ENCODE results near the gene SRSF4. TPM values are rescaled to one million over a fixed set of nuclear protein-coding genes. Genes with fewer than 3 reads are reported as not detected.

The SRSF4 gene
- total and polyA plus RNA-seq, 2 donors = 46.8 to 85.8 TPM

DNA sequence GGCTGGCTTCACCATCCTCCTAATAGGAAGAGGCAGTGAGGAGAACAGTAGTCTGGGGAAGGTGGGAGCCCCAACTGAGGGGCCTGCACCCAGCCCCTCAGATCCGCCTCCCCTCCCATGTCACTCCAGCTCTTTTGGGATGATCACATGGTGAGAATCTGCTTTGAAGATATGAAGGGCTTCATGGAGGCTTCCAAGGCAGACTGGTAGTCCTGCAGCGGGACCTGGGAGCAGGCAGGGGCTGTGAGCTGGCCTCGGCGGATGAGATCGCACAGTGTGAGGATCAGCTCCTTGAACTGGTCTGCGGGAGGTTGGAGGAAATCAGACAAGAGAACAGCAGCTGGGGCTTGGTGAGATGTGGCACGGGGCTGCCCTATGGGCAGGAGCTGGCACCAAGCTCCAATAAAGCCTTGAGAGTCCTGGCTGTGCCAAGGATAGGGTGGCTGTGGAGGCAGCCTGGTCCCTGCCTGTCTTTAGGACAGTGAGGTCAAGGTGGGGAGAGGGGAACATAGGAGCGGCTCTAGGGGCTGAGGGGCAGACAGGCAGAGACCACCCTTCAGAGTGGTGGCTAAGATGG, 12.3 kb upstream of the SRSF4 start:
- no peak overlapping the region for H3K27ac ChIP-seq (ENCODE audit: low read depth in 1 of 2, low read length in 1 of 2)
- H3K4me1 ChIP-seq (ENCODE audit: control insufficient read depth in 2 of 2, insufficient read depth in 2 of 2, low read length in 2 of 2) = no peaks in the 10 kb centered on the region
- over 99% methylated on average over 8 of the region's 8 CpGs for WGBS
- no peak overlapping the region for H3K4me3 ChIP-seq (ENCODE audit: low read length in 2 of 2)
- no peaks in the 10 kb centered on the region for H3K27me3 ChIP-seq (ENCODE audit: control insufficient read depth in 2 of 2, insufficient read depth in 1 of 2, low read length in 1 of 2)
- H3K36me3 ChIP-seq (ENCODE audit: control insufficient read depth in 2 of 2, insufficient read depth in 2 of 2, low read length in 1 of 2) = peaks cover 12 to 15% of the 10 kb centered on the region in 2 donors
- H3K9me3 ChIP-seq (ENCODE audit: control insufficient read depth in 2 of 2, insufficient read depth in 1 of 2, low read length in 1 of 2) = no peaks in the 10 kb centered on the region
- no peak for DNase-seq (ENCODE audit: low read depth in 6 of 9, low spot score in 9 of 9)

DNA sequence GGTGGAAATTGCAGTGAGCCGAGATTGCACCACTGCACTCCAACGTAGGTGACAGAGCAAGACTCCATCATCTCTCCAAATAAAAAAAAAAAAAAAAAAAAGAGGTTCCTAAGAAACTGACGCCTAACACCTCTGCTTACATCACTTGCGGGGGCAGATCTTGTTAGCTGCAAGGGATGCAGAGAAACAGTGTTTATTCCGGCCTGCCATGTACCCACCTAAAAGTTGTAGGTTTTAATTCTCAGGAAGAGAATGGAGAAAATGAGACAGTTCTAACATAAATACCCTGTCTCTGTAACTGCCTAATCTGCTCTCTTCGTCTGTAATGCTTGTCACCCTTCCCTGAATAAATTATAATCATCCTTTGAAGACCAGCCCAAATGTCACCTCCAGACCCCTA, 9.0 kb upstream of the SRSF4 start:
- H3K4me1 ChIP-seq (ENCODE audit: control insufficient read depth in 2 of 2, insufficient read depth in 2 of 2, low read length in 2 of 2) = no peaks in the 10 kb centered on the region
- no peak overlapping the region for H3K4me3 ChIP-seq (ENCODE audit: low read length in 2 of 2)
- no peaks in the 10 kb centered on the region for H3K9me3 ChIP-seq (ENCODE audit: control insufficient read depth in 2 of 2, insufficient read depth in 1 of 2, low read length in 1 of 2)
- WGBS = 99% methylated on average over 6 of the region's 6 CpGs
- no peak for DNase-seq (ENCODE audit: low read depth in 6 of 9, low spot score in 9 of 9)
- H3K27ac ChIP-seq (ENCODE audit: low read depth in 1 of 2, low read length in 1 of 2) = no peak overlapping the region
- peaks cover 7 to 15% of the 10 kb centered on the region in 2 donors for H3K36me3 ChIP-seq (ENCODE audit: control insufficient read depth in 2 of 2, insufficient read depth in 2 of 2, low read length in 1 of 2)
- no peaks in the 10 kb centered on the region for H3K27me3 ChIP-seq (ENCODE audit: control insufficient read depth in 2 of 2, insufficient read depth in 1 of 2, low read length in 1 of 2)

DNA sequence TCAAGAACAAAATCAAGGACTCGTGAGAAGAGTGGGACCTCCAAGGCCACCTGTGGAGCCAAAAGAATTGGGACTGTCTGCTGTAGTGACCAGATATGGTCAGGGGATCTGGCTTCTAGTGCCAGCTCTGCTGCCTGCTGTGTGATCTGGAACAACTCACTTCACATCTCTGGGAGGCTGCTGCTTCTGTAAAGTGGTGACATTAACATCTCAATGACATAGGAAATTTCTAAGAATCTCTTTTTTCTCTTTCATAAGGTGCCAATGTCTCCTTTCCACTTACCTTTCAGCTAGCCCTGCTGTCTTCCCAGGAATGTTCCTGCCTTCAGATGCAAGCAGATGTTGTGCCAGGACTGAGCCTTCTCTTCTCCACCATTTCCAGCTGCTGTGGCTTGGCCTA, 5.0 kb upstream of the SRSF4 start:
- Histone ChIP-seq H3K9me3 (ENCODE audit: control insufficient read depth in 2 of 2, insufficient read depth in 1 of 2, low read length in 1 of 2) (no peaks in the 10 kb centered on the region), H3K4me3 (ENCODE audit: low read length in 2 of 2) (no peak overlapping the region), H3K27ac (ENCODE audit: low read depth in 1 of 2, low read length in 1 of 2) (no peak overlapping the region), H3K36me3 (ENCODE audit: control insufficient read depth in 2 of 2, insufficient read depth in 2 of 2, low read length in 1 of 2) (no peaks in the 10 kb centered on the region), H3K27me3 (ENCODE audit: control insufficient read depth in 2 of 2, insufficient read depth in 1 of 2, low read length in 1 of 2) (no peaks in the 10 kb centered on the region), H3K4me1 (ENCODE audit: control insufficient read depth in 2 of 2, insufficient read depth in 2 of 2, low read length in 2 of 2) (peaks cover 0 to 3% of the 10 kb centered on the region in 2 donors)
- no peak for DNase-seq (ENCODE audit: low read depth in 6 of 9, low spot score in 9 of 9)
- WGBS = 98% methylated on average over 1 of the region's 1 CpG

DNA sequence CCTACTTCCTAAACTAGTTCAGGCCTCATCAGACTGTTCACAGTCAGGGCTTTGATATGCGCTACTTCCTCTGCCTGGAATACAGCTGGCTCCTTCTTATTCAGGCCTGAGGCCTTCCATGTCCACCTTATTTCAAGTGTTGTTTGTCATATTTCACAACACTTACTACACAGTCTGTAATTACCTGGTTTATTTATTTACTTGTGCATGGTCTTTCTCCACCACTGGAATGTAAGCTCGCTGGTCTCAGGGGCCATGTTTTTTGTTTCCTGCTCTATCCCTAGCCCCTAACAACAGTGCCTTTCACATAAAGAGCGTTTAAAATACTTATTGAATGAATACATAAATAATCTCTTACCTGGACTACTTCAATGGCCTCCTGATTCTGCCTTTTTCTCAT, 4.6 kb upstream of the SRSF4 start:
- H3K27me3 ChIP-seq (ENCODE audit: control insufficient read depth in 2 of 2, insufficient read depth in 1 of 2, low read length in 1 of 2) = no peaks in the 10 kb centered on the region
- no peaks in the 10 kb centered on the region for H3K9me3 ChIP-seq (ENCODE audit: control insufficient read depth in 2 of 2, insufficient read depth in 1 of 2, low read length in 1 of 2)
- H3K4me1 ChIP-seq (ENCODE audit: control insufficient read depth in 2 of 2, insufficient read depth in 2 of 2, low read length in 2 of 2) = peaks cover 0 to 3% of the 10 kb centered on the region in 2 donors
- no peak overlapping the region for H3K27ac ChIP-seq (ENCODE audit: low read depth in 1 of 2, low read length in 1 of 2)
- WGBS = 96% methylated on average over 3 of the region's 3 CpGs
- DNase-seq (ENCODE audit: low read depth in 6 of 9, low spot score in 9 of 9) = no peak
- H3K36me3 ChIP-seq (ENCODE audit: control insufficient read depth in 2 of 2, insufficient read depth in 2 of 2, low read length in 1 of 2) = no peaks in the 10 kb centered on the region
- no peak overlapping the region for H3K4me3 ChIP-seq (ENCODE audit: low read length in 2 of 2)

DNA sequence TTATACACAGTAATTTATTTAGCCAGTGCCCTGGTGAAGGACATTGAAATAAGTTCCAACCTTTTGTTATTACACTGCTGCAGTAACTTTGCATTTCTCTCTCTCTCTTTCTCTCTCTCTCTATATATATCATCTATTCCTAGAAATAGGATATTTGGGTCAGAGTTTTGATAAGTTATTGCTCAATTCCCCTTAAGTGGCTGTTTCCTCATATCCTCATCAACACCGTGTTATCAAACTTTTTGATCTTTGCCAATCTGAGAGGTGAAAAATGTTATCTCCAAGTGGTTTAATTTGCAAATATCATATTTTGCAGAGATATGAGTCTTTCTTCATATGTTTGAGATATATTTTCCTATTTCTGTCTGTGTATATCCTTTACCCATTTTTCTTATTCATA, 1.6 kb upstream of the SRSF4 start:
- 75% methylated on average over 1 of the region's 1 CpG for WGBS
- Histone ChIP-seq H3K36me3 (ENCODE audit: control insufficient read depth in 2 of 2, insufficient read depth in 2 of 2, low read length in 1 of 2) (peaks cover 0 to 6% of the 10 kb centered on the region in 2 donors), H3K4me1 (ENCODE audit: control insufficient read depth in 2 of 2, insufficient read depth in 2 of 2, low read length in 2 of 2) (peaks cover 11 to 14% of the 10 kb centered on the region in 2 donors), H3K9me3 (ENCODE audit: control insufficient read depth in 2 of 2, insufficient read depth in 1 of 2, low read length in 1 of 2) (no peaks in the 10 kb centered on the region), H3K27ac (ENCODE audit: low read depth in 1 of 2, low read length in 1 of 2) (no peak overlapping the region), H3K4me3 (ENCODE audit: low read length in 2 of 2) (no peak overlapping the region), H3K27me3 (ENCODE audit: control insufficient read depth in 2 of 2, insufficient read depth in 1 of 2, low read length in 1 of 2) (no peaks in the 10 kb centered on the region)
- DNase-seq (ENCODE audit: low read depth in 6 of 9, low spot score in 9 of 9) = no peak

DNA sequence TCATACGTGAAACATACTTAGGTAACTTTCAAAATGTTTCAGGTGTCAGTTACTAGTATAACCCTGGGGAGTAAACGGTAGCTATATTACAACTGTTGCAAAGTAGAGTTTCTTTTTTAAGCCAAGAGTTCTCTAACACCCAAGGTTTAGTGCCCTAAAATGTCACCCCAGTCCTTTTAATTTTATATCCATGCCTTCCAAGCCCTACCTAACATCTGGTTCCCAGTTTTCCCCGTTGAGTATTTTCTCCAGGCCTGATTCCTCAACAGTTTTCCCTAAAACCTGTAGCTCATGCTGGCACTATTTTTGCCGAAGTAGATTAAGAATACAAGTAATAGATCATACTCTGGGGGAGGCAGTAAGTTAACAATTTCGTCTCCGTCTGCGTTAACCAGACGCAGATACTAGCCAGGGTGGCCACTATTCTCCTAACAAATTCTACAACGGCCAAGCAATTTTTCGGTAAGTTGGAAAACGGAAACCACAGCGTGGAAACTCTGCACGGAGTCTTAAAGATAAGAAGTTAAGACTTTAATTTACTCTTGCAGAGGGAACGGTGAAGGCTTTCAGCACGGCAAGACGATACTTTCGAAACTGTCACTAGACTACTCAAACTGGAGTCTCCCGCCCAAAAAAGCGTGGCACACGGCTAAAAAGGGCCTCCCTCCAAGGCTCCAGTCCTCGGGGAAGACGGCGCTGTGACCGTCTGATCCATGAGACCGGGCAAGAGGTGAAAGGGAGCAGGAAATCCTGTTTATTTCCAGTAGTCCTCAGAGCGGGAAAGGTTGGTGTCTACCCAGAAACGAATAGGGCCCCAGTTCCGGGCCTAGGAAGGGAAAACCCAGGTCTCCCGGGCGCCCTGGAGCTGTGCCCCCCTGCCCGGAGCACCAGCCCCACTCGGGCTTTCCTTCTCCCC, 945 bp downstream of the SRSF4 start:
- H3K27ac ChIP-seq (ENCODE audit: low read depth in 1 of 2, low read length in 1 of 2) = peak overlapping the region; percentile 98 to 99
- no peaks in the 10 kb centered on the region for H3K9me3 ChIP-seq (ENCODE audit: control insufficient read depth in 2 of 2, insufficient read depth in 1 of 2, low read length in 1 of 2)
- H3K36me3 ChIP-seq (ENCODE audit: control insufficient read depth in 2 of 2, insufficient read depth in 2 of 2, low read length in 1 of 2) = peaks cover 4 to 17% of the 10 kb centered on the region in 2 donors
- peak in 2 of 9 donors; percentile 15 to 16 for DNase-seq (ENCODE audit: low read depth in 6 of 9, low spot score in 9 of 9)
- peak overlapping the region; percentile 99 to 100 for H3K4me3 ChIP-seq (ENCODE audit: low read length in 2 of 2)
- WGBS = under 1% methylated on average over 32 of the region's 32 CpGs
- peaks cover 11 to 17% of the 10 kb centered on the region in 2 donors for H3K4me1 ChIP-seq (ENCODE audit: control insufficient read depth in 2 of 2, insufficient read depth in 2 of 2, low read length in 2 of 2)
- no peaks in the 10 kb centered on the region for H3K27me3 ChIP-seq (ENCODE audit: control insufficient read depth in 2 of 2, insufficient read depth in 1 of 2, low read length in 1 of 2)

DNA sequence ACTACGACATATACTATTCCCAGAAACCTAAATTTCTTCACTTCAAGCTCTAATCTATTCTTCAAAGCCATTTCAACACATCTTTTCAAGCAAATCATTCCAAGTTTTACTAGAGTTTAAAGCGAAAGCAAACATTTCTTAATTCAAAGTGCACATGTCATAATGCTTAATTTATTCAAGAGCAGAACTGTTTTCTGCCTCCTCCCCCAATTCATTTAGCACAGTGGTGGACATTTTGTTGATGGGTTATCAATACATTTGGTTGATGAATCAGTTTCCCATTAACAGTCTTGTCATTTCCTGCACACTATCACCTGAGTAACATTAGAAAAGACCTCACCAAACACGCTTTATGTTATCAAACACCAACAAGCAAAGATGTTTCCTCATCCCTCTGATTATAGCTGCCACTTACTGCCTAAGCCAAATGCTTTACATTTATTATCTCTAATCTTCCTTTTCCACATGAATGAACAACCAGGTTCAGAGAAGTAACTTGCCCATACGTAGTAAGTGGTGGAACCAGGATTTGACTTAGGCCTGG, 2.0 kb downstream of the SRSF4 start:
- Histone ChIP-seq H3K4me3 (ENCODE audit: low read length in 2 of 2) (peak overlapping the region; percentile 41 to 99), H3K27ac (ENCODE audit: low read depth in 1 of 2, low read length in 1 of 2) (peak overlapping the region in 1 of 2 donors; percentile 98), H3K27me3 (ENCODE audit: control insufficient read depth in 2 of 2, insufficient read depth in 1 of 2, low read length in 1 of 2) (no peaks in the 10 kb centered on the region), H3K36me3 (ENCODE audit: control insufficient read depth in 2 of 2, insufficient read depth in 2 of 2, low read length in 1 of 2) (peaks cover 4 to 17% of the 10 kb centered on the region in 2 donors), H3K4me1 (ENCODE audit: control insufficient read depth in 2 of 2, insufficient read depth in 2 of 2, low read length in 2 of 2) (peaks cover 11 to 17% of the 10 kb centered on the region in 2 donors), H3K9me3 (ENCODE audit: control insufficient read depth in 2 of 2, insufficient read depth in 1 of 2, low read length in 1 of 2) (no peaks in the 10 kb centered on the region)
- 53% methylated on average over 4 of the region's 4 CpGs for WGBS
- DNase-seq (ENCODE audit: low read depth in 6 of 9, low spot score in 9 of 9) = no peak

DNA sequence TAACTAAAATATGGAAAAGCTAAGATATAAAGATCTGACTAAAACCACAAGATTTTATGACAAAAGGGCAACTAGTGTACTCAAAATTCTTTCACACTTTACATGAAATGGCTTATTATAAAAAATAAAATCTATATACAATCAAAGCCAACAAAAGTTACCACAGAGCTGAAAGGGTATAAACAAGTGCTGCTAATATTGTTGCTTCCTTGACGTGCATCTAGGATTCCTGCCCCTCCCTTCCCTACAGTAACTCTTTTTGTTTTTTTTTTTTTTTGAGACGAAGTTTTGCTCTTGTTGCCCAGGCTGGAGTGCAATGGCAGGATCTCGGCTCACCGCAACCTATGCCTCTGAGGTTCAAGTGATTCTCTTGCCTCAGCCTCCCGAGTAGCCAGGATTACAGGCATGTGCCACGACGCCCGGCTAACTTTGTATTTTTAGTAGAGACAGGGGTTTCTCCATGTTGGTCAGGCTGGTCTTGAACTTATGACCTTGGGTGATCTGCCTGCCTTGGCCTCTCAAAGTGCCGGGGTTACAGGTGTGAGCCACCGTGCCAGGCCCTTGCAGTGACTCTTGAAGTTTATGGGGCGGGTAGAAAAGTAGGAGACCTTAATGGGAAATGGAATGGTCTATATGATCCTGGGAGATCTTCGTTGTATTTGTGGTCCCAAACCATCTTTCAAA, 4.5 kb downstream of the SRSF4 start:
- no peak for DNase-seq (ENCODE audit: low read depth in 6 of 9, low spot score in 9 of 9)
- Histone ChIP-seq H3K4me1 (ENCODE audit: control insufficient read depth in 2 of 2, insufficient read depth in 2 of 2, low read length in 2 of 2) (peaks cover 11 to 17% of the 10 kb centered on the region in 2 donors), H3K36me3 (ENCODE audit: control insufficient read depth in 2 of 2, insufficient read depth in 2 of 2, low read length in 1 of 2) (peaks cover 8 to 25% of the 10 kb centered on the region in 2 donors), H3K9me3 (ENCODE audit: control insufficient read depth in 2 of 2, insufficient read depth in 1 of 2, low read length in 1 of 2) (no peaks in the 10 kb centered on the region), H3K27ac (ENCODE audit: low read depth in 1 of 2, low read length in 1 of 2) (no peak overlapping the region), H3K27me3 (ENCODE audit: control insufficient read depth in 2 of 2, insufficient read depth in 1 of 2, low read length in 1 of 2) (no peaks in the 10 kb centered on the region), H3K4me3 (ENCODE audit: low read length in 2 of 2) (no peak overlapping the region)
- 91% methylated on average over 12 of the region's 12 CpGs for WGBS
